Stimulated activated CD8-positive, alpha-beta memory T cell treated with anti-CD3 and anti-CD28 coated beads, Interleukin-15, amount 100 ng/mL, for 1 hour (primary cell): ENCODE results near the gene TTC28.
"Not testable (repeated sequence)": the region's sequence is repeated elsewhere in the genome, so short reads cannot be mapped to it uniquely, and the experiment has no call there.

ENCODE experiments used
- DNase-seq: peaks from one replicate; pipeline ENCODE4 v3.0.0-alpha.2; 2020; ENCODE audit warnings: low read depth

Gene TTC28

DNA sequence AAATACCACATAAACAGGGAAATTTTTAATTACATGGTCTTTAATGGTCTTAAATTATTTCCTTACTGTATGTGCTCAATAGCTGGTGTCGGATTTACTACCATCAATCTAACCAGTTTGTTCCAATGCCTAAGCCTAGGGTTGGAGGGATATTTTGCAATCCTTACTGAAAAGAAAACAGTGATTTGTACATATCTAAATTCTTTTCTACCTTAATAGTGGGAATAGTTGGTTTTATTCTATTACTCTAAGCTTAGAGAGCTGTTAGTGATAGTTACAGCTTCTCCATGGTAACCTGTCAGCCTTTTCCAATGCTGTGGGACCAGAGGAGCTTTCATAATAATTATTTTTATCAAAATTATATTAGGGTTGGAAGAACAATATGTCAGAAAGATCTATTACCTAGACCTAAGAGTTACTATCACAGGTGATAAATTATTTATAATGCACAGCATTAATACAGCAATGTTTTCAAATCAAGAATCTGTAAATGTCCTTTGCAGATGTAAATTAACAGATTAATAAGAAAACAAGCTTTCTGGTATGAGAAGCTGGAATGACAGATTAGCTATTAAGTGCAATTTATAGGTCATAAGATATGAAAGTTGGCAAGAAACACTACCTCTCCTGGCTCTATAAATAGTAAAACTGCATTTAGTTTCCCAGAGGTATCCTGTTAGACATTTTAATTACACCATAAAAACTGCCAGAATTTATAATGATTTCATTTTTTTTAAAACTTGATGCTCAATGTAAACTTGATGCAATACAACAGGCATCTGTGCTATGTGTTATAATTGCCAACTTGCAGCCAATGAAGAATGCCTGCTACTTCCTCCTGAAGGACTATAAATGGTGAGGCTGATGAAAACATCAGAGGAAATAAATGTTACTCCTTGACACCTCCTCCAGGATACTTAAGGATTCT lies 498.6 kb downstream of the TTC28 start:
- no peak for DNase-seq

DNA sequence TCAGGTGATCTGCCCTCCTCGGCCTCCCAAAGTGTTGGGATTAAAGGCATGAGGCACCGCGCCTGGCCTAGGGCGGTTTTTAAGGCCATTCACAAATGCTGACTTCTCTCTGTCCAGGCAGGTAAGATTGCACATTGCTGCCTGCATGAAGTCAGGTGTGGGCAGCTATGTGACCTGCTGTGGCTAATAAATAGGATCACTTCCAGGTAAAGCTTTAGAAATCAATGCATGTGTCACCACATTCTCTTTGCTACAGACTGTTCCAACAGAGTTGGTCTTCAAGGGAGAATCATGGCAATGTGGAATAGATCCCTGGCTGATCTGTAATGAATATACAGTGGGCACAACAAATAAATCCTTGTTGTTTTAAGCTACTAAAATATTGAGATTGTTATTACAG lies 500.2 kb downstream of the TTC28 start:
- DNase-seq = no peak

DNA sequence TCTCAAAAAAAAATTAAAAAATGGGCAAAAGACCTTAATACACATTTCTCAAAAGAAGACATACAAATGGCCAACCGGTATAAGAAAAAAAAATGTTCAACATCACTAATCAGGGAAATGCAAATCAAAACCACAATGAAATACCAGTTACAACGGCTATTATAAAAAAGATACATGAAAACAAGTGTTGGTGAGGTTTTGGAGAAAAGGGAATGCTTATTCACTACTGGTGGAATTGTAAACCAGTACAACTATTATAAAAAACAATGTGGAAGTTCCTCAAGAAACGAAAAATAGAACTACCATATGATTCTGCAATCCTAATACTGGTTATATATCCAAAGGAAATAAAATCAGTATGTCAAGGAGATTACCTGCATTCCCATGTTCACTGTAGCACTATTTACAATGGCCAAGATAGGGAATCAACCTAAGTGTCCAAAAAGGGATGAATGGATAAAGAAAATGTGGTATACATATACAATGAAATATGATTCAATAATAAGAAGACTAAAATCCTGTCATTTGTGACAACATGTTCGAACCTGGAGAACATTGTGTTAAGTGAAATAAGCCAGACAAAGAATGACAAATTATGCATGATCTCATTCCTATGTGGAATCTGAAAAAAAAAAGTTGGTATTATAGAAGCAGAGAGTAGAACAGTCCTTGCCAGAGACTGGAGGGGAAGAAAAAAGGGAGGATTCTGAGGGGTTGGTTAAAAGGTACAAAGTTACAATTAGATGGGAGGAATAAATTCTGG lies 503.7 kb downstream of the TTC28 start:
- no peak for DNase-seq

DNA sequence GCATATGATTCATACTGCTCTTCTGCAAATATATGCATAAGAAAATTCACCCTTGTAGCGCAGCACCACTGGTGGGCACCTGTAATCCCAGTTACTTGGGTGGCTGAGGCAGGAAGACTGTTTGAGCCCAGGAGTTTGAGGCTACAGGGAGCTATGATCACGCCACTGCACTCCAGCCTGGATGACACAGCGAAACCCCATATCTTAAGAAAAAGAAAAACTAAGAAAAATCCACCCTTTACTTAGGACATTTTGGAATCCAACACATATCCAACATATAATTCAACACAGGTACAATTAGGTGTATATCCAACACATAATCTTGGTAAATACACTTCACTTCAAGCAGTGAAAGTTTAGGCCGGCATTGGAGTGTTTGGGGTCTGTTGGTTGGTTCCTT lies 505.1 kb downstream of the TTC28 start:
- DNase-seq = no peak

DNA sequence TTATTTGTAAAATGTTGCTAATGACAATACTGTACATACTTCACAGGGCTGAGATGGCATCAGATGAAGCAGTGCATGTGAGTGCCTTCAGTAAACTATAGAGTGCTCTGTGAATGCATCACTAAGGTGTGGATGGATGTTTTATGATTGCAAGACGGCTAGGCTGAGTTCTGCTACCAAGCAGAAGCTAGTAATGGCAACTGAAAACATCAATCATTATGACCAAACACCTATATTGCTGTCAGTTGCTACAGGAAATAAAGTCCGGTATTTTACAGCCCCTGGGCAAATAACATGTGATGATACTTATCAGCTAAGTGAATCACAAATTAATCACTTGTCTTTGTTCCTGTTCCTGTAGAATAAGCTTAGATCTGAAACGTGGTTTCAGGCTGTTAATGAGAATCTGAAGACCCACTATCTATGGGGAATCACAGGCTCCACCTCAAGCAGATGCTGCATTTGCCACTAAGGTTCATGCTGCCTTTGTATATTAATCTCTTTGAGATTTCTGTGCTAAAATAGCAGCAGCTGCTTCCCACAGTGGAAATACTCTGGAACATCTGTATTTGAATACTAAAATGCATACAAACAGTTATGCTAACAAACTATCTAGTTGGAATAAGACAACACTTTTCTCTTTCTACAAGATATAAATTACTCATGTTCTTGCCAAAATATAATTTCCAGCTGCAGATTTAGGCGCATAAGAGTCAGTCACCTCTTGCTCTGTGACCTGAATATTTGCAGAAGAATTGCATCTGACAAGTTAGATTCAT lies 506.6 kb downstream of the TTC28 start:
- DNase-seq = no peak

DNA sequence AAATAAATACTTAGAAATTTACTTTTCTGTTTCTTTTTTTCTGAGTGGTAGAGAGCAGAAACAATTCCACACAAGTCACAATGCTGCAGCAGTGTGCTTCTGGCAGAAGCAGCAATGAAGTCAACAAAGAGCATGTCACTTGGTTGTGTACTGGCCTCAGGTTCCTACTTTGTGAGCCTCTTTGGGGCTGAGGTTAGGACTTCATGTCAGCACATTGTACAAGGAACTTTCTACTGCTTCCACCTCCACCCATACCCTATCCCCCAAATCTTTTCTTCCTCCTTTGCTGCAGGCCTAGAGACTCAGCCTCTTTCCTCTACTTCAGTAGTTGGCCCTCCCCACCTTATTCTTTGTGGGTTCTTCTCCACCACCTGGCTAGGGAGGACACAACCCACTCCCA lies 507.9 kb downstream of the TTC28 start:
- DNase-seq = no peak

DNA sequence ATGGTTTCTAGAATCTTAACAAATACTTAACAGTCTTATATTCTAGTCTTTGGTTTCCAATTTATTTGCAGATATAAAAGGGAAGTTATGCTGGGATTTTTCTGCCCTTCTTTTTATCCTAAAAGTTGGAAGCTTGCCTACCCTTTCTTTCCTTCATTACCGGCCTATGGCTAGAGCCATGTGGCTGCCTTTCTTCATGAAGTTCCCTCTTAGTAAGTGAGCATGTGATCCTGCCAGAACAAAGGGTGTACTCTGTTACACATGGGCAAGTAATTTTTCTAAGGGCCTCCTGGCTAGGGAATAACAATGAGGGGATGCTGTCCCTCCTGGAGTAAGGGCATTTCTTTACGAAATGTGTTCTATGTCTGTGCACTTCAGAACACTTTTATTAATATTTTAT lies 508.5 kb downstream of the TTC28 start:
- no peak for DNase-seq

DNA sequence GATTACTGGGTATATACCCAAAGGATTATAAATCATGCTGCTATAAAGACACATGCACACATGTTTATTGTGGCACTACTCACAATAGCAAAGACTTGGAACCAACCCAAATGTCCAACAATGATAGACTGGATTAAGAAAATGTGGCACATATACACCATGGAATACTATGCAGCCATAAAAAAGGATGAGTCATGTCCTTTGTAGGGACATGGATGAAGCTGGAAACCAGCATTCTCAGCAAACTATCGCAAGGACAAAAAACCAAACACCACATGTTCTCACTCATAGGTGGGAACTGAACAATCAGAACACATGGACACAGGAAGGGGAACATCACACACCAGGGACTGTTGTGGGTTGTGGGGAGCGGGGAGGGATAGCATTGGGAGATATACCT lies 510.3 kb downstream of the TTC28 start:
- not testable (repeated sequence) for DNase-seq

DNA sequence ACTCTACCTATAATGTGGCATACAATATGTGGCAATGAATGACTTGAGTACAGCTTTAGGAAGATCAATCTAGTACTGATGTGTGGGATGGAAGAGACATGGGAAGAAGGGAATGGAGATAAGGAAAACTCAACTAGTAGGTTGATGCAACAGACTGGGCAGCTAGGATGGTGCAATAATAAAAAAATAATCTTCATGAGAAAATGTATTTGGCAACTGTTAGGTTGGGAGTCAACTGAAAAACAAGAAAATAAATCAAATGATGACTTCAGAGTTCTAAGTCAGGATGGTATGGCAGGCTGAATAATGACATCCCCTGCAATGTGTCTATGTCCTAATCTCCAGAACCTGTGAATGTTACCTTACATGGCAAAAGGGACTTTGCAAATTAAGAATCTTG lies 523.8 kb downstream of the TTC28 start:
- no peak for DNase-seq

DNA sequence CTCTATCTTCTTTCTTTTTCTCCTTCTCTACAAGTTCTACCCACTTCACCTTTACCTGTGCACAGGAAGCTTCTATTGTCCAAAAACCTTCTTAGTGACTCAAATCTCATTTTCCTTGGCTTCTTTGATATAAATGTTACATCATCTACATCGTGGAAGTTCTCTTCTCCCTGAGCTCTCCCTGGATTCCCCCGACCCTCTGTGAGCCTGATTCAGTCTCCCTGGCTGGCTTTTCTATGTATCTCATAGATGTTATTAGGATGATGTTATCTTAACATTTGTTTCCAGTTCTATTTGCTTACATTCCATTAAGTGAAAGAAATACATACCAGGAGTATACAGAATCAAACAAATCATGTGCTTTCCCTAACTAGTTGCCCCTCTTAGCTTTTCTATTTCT lies 524.8 kb downstream of the TTC28 start:
- no peak for DNase-seq

DNA sequence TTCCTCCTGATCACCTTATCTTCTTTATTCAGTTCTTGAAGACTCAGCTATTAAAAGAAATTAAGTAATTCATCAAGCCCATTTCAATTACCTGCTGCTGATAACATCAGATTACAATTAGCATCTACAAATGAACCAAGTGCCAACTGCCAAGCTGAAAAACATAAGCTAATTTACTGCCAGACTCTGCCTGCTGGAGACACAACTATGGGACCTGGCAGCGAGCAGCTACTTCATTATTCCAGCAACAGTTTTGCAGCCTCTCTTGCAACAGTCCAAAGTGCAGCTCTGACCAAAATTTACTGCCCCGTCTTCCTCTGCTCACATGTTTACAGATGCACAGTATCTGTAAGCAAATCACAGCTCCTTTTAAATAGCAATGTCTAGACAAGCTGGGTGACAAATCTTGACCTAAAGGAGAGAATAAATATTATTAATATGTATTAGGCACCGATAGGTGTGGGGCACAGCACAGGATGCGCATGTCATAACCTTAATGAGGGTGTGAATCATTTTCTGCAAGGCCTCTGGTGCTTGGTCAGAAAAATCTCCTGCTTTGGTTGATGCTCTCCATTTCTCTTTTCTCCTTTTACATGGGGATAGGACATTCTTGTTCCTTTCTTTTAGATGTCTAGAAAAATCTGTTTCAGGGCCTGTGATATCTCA lies 528.4 kb downstream of the TTC28 start:
- DNase-seq = no peak

DNA sequence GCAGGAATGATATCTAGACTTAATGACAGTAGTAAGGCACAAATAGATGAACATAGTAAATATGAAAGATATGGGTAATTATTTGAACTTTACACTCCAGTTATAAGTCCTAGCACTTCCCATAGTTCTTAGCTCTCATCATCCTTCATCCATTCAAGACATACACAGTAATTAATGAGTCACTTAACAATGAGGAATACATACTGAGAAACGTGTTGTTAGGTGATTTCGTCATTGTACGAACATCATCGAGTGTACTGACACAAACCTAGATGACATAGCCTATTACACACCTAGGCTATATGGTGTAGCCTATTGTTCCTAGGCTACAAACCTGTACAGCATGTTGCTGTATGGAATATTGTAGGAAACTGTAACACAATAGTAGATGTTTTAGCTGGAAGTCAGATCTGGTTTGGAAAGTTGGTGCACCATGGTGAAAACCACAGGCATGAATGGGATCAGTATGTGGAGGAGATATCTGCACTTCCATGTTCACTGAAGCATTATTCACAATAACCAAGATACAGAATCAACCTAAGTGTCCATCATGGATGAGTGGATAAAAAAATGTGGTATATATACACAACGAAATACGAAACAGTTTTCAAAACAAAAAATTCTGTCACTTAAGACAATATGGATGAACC lies 530.7 kb downstream of the TTC28 start:
- DNase-seq = no peak

DNA sequence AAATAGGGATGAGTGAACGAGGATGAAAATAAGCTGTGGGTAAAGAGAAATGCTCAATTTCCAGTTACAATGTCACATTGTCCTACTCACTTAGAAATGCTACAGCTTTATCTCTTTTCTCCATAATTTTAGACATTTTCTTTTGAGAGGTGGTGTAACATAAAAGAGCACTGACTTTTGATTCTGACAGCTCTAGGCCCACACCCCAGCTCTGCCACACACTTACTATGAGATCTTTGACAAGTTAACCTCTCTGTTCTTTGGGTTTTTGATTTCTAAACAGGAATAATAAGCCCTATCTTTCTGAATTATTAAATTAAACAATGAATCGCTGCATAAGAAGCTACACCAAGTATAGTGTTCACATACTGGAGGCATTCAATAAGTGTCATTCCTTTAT lies 532.2 kb downstream of the TTC28 start:
- DNase-seq = no peak

DNA sequence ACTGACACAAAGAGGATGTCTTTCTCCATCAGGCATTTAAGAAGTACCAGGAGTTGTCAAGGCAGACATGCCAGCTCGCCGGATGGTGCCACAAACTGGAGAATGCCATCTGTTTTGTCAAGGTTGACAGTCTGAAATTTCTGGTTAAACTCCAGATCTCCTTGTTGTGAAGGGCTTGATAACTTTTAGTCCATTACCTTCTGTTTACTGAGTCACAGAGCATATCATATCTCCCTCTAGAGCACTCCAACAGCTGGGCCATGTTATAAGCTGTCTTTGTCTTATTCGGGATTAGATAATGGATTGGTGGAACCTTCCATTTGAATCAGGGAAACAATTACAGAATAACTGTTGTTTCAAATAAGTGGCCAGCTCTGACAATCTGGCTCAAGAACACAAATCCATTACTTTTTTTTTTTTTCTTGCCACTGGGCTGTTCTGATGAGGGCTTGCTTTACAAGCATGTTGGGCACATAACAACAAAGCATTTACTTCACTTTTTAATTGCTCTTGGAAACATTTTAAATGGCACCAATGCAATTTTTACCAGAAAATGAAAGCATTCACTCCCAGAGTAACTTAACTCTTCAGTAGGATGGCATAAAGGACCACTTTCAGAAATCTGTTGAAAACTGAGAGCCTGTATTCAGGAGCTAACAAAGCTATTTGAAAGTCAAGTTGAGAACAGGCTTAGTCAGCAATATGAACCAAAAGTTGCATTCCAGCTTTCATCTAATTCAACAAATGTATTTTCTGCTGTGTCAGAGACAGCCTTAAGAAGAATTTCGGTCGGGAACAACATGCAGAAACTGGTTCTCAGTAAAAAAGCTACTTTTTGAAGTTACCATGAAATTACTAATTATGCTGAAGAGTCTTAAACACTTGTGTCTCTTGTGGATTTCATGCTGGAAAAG lies 533.0 kb downstream of the TTC28 start:
- DNase-seq = no peak

DNA sequence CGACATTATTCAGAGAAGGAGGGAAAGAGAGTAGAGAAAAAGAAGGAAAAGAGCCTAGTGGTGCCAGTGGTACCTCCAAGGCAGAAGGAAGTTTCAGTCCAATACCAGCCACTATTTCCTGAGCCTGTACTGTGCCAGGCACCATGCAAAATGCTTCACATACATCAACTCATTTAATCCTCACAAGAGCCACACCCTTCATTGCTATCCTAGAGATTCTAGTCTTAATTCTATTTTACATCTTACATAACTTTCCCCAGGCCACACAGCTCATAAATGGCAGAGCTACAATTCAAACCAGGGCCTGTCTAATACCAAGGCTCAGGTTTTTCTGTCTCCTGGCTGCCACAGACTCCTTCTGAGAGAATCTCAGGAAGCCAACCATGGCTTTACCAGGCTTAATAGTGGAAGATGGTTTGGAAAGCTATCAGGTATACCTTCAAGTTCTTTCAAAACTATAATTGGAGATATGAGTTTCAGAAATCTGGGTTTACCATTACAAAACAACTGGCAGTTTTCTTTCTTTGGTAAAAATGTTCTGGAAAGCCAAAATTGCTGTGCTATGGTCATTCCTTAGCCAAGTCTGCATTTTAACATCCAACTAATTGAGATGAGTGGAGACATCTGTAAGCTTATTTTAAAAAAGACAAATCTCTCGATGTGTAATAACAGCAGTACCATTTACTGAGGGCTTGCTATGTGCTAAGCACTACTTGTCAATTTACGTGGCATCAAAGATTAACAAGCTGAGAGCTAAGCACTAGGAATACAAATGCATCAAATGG lies 535.5 kb downstream of the TTC28 start:
- DNase-seq = no peak

DNA sequence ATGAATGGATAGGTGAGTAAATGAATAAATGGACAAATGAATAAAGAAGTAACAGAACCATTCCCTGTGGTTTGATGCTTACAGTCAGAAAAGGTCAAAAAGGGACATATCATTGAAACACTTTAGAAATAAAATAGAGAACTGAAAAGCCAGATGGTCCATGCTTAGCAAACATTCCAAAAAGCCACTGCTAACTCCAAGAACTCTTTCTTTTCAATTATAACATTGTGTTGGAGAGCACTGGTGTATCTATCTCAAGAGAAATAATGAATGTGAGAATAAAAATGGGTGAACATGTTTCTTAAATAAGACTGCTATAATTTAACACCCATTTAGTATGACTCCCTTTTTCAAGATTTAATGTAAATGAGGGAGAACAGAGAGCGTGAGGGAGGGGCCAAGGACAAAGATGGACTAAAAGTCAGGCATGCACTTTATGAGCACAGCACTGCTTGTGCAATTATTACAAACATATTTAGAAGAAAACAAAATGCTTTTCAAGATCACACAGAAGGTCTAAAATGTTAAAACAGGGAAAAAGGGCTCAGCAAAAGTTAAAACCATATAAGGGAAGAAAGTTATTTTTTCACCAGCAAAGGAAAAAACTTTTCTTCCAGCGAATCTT lies 536.3 kb downstream of the TTC28 start:
- DNase-seq = no peak

DNA sequence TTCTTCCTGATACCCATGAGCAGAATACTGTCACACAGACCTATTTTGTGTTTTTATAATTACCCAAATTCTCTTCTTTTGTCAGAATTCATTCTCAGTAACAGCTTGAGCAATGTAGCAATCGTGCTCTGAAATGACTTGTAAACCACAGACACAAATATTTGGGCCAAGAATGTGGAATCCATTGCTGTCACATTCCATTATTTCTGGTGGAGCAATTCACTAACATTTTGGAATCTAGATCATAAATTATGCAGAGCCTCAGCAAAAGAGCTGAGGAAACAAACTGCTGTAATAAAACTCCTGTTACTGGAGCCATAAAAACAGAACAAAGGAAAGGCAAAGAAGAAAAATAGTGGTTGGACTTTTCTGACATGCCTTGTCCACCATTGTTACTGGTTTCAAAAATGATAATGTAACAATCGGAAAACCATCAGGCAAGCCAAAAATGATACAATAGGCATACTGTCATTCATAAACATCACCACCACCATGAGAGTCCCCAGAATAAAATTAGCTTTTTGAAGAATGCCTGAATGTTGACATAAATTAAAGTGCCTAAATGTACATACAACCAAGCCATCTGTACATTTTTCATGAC lies 537.2 kb downstream of the TTC28 start:
- no peak for DNase-seq

DNA sequence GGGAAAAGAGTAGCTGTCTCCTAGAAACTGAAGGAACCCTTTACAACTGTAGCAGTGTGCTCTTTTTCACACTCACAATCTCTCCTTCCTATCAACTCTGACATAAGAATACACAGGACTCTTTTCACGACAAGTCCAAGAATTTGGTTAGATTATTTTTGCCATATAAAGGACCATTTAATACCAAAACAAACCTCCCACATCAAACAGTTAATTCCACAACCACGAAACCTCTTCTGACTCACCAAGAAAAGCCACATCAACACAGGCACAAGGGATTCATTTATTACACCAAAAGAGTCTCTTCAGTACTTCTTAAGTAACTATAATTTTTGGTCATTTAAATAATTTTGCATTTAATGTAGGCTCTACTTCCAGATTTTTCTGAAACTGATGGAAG lies 538.0 kb downstream of the TTC28 start:
- DNase-seq = no peak

DNA sequence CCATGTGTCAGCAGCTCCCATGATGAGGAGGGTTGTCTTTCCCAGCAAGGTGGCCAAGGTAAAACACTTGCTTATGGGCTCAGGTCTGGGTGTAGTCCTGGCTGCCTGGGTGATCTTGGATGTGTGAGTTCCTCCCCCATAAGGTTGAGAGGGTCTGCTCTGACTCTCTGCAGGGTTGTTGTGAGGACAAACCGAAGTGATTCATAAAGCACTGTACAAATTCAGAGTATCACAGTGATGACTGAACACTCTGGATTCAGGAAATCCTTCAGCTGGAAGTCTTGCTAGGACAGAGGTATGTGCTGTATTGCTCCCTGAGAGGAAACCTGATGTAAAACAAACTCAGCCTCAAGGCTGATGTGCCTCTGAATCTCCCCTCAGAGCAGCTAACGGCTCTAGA lies 539.7 kb downstream of the TTC28 start:
- no peak for DNase-seq
